Measurements from ENCODE around the gene CIC.

DNA sequence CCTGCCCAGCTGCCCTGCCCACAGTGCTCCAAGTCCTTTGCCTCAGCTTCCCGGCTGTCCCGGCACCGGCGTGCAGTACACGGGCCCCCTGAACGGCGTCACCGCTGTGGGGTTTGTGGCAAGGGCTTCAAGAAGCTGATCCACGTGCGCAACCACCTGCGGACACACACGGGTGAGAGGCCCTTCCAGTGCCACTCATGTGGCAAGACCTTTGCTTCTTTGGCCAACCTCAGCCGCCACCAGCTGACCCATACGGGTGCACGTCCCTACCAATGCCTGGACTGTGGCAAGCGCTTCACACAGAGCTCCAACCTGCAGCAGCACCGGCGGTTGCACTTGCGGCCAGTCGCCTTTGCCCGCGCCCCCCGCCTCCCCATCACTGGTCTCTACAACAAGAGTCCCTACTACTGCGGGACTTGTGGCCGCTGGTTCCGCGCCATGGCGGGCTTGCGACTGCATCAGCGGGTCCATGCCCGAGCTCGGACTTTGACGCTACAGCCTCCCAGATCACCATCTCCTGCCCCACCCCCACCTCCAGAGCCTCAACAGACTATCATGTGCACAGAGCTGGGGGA, 43.2 kb upstream of the CIC start:
- TF ChIP-seq POLR2AphosphoS5 (IDR thresholded peaks at IDR 0.05; ENCODE audit: borderline replicate concordance, low read depth, low read length) (no peak), EZH2 (IDR thresholded peaks at IDR 0.05) (no peak), FOXP2 (optimal IDR thresholded peaks at IDR 0.05; ENCODE audit: control extremely low read depth, extremely low read length, insufficient read depth) (no peak)
